K562 (cell line): ENCODE results near the gene RHD. TPM values are rescaled to one million over a fixed set of nuclear protein-coding genes. Genes with fewer than 3 reads are reported as not detected.

Experiments used
- CBX2 ChIP-seq: fragments of 200-600 bp; sonication (generic); IDR thresholded peaks from one replicate; pipeline ENCODE4 v1.6.1; 2012; ENCODE audit warnings: mild to moderate bottlenecking, low read length, inconsistent platforms; ENCODE audit not compliant: insufficient read depth, poor library complexity, severe bottlenecking
- HNRNPH1 ChIP-seq: fragments of 200-400 bp; formaldehyde crosslinking; optimal IDR thresholded peaks from 2 replicates; pipeline ENCODE3; 2017; ENCODE audit warnings: low read depth, mild to moderate bottlenecking, low read length, moderate library complexity
- KDM4B ChIP-seq, 2 experiments: fragments of 450-650 bp in 1 of 2; sonication (generic) in 1 of 2; IDR thresholded peaks; 2 replicates each; pipeline ENCODE4 v1.6.1; 2016 to 2017; ENCODE audit warnings: borderline replicate concordance in 2 of 2, antibody characterized with exemption in 1 of 2, low read depth in 1 of 2, mild to moderate bottlenecking in 1 of 2
- SMARCC2 ChIP-seq: fragments of 450-650 bp; IDR thresholded peaks from 2 replicates; pipeline ENCODE4 v1.6.1; 2017; ENCODE audit warnings: antibody characterized with exemption, moderate library complexity, mild to moderate bottlenecking, low read depth
- SRSF7 ChIP-seq: fragments of 200-400 bp; formaldehyde crosslinking; optimal IDR thresholded peaks from 2 replicates; pipeline ENCODE3; 2017; ENCODE audit warnings: mild to moderate bottlenecking, low read depth, low read length
- YBX1 ChIP-seq: fragments of 450-650 bp; IDR thresholded peaks from 2 replicates; pipeline ENCODE4 v1.7.1; 2016; ENCODE audit warnings: mild to moderate bottlenecking
- ZBTB7A ChIP-seq: IDR thresholded peaks from 2 replicates; pipeline ENCODE4 v1.6.1; 2011; ENCODE audit warnings: low read depth, mild to moderate bottlenecking, low read length, moderate library complexity, borderline replicate concordance; ENCODE audit not compliant: control insufficient read depth
- ZKSCAN8 ChIP-seq: fragments of 200-800 bp; sonication (Bioruptor generic); IDR thresholded peaks from 2 replicates; pipeline ENCODE4 v1.6.1; 2016; ENCODE audit warnings: missing genetic modification characterization, missing compliant biosample characterization
- ZNF224 ChIP-seq: sonication (generic); formaldehyde crosslinking; IDR thresholded peaks from 2 replicates; pipeline ENCODE4 v1.8.0; 2022; ENCODE audit warnings: mild to moderate bottlenecking, missing genetic modification reagents
- ZNF347 ChIP-seq: fragments of 450-650 bp; formaldehyde crosslinking; IDR thresholded peaks from 2 replicates; pipeline ENCODE4 v1.4.0; 2020; ENCODE audit warnings: low read depth, mild to moderate bottlenecking, moderate library complexity
- ZNF785 ChIP-seq: fragments of 250-450 bp; sonication (Bioruptor Pico); IDR thresholded peaks from 2 replicates; pipeline ENCODE4 v1.4.0; 2020; ENCODE audit warnings: mild to moderate bottlenecking
- polyA plus RNA-seq, 8 experiments: library from polyadenylated mRNA; depleted of rRNA in 4 of 8; stranded (reverse) in 5 of 8; unstranded in 3 of 8; fragments of >200 nt; fragmentation: Nextera tagmentation in 2 of 8; fragmentation: Illumina TruSeq in 1 of 8; extraction: Ambion mirVana in 2 of 8; extraction: Trizol in 1 of 8; gene quantifications; 2 replicates each; pipeline versions ENCODE4 v1.2.1 to v1.2.3, GENCODE V29; 2011 to 2014; ENCODE audit warnings: inconsistent platforms in 1 of 8, missing spikeins in 1 of 8
- total RNA-seq, 7 experiments: library from RNA; depleted of rRNA in 6 of 7; stranded (reverse); fragments of >200 nt in 6 of 7; fragmentation: Illumina TruSeq in 2 of 7; extraction: Trizol in 2 of 7; gene quantifications; 2 replicates each; pipeline versions ENCODE4 v1.2.1 to v1.2.3, GENCODE V29; 2011 to 2021; ENCODE audit warnings: low replicate concordance in 1 of 7
- TF ChIP-seq, protein P1 (sequence below): fragments of 450-650 bp; IDR thresholded peaks from 2 replicates; pipeline ENCODE4 v1.6.1; 2016; ENCODE audit warnings: mild to moderate bottlenecking, moderate library complexity
- TF ChIP-seq, protein P2 (sequence below): fragments of 250-450 bp; sonication (Bioruptor Pico); IDR thresholded peaks from 2 replicates; pipeline ENCODE4 v1.8.0; 2022; ENCODE audit warnings: inconsistent platforms, mild to moderate bottlenecking, moderate library complexity, borderline replicate concordance

Gene RHD
- total and polyA plus RNA-seq, 9 of the 15 experiments (the other 6 are each of a cell fraction or from before 2014, with no cell fraction given): 8.8 to 32.4 (median 15.0) TPM

DNA sequence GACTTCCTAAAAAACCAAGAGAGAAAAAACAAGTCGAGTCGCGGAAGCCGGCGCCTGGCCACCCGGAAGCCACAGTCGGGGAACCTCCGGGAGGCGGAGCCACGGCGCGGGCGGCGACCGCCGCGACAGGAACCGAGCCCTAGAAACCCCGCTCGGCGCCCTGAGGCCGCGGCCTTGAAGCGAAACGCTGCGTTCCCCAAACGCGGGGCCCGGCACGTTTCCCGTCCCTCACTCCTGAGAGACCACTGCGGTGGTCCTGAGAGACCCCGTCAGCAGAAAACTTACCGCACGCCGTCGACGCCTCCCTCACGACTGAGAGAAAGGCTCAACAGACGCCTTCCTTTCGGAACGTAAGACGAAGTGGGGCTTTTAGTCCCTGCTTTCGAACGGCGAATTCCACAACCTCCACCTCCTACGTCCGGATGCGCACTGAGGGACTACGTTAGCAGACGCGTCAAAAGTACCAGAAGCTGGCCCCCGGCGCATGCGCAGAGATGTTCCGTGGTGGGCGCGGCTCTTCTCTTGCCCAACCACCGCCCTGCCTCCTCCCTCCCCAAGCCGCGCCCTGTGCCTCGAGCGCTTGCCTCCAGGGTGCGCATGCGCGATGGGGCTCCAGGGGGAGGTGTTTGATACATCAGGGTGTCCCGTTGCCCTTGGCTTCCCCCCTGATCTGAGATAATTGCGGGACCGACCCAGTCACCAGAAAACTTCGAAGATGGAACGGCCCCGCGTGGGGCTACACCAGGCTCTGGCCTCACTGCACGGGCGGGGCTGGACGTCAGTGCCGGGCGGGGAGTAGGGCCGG, 25.1 kb upstream of the RHD start, which contains the start of gene RSRP1 (continued):
- TF ChIP-seq, protein P1, sequence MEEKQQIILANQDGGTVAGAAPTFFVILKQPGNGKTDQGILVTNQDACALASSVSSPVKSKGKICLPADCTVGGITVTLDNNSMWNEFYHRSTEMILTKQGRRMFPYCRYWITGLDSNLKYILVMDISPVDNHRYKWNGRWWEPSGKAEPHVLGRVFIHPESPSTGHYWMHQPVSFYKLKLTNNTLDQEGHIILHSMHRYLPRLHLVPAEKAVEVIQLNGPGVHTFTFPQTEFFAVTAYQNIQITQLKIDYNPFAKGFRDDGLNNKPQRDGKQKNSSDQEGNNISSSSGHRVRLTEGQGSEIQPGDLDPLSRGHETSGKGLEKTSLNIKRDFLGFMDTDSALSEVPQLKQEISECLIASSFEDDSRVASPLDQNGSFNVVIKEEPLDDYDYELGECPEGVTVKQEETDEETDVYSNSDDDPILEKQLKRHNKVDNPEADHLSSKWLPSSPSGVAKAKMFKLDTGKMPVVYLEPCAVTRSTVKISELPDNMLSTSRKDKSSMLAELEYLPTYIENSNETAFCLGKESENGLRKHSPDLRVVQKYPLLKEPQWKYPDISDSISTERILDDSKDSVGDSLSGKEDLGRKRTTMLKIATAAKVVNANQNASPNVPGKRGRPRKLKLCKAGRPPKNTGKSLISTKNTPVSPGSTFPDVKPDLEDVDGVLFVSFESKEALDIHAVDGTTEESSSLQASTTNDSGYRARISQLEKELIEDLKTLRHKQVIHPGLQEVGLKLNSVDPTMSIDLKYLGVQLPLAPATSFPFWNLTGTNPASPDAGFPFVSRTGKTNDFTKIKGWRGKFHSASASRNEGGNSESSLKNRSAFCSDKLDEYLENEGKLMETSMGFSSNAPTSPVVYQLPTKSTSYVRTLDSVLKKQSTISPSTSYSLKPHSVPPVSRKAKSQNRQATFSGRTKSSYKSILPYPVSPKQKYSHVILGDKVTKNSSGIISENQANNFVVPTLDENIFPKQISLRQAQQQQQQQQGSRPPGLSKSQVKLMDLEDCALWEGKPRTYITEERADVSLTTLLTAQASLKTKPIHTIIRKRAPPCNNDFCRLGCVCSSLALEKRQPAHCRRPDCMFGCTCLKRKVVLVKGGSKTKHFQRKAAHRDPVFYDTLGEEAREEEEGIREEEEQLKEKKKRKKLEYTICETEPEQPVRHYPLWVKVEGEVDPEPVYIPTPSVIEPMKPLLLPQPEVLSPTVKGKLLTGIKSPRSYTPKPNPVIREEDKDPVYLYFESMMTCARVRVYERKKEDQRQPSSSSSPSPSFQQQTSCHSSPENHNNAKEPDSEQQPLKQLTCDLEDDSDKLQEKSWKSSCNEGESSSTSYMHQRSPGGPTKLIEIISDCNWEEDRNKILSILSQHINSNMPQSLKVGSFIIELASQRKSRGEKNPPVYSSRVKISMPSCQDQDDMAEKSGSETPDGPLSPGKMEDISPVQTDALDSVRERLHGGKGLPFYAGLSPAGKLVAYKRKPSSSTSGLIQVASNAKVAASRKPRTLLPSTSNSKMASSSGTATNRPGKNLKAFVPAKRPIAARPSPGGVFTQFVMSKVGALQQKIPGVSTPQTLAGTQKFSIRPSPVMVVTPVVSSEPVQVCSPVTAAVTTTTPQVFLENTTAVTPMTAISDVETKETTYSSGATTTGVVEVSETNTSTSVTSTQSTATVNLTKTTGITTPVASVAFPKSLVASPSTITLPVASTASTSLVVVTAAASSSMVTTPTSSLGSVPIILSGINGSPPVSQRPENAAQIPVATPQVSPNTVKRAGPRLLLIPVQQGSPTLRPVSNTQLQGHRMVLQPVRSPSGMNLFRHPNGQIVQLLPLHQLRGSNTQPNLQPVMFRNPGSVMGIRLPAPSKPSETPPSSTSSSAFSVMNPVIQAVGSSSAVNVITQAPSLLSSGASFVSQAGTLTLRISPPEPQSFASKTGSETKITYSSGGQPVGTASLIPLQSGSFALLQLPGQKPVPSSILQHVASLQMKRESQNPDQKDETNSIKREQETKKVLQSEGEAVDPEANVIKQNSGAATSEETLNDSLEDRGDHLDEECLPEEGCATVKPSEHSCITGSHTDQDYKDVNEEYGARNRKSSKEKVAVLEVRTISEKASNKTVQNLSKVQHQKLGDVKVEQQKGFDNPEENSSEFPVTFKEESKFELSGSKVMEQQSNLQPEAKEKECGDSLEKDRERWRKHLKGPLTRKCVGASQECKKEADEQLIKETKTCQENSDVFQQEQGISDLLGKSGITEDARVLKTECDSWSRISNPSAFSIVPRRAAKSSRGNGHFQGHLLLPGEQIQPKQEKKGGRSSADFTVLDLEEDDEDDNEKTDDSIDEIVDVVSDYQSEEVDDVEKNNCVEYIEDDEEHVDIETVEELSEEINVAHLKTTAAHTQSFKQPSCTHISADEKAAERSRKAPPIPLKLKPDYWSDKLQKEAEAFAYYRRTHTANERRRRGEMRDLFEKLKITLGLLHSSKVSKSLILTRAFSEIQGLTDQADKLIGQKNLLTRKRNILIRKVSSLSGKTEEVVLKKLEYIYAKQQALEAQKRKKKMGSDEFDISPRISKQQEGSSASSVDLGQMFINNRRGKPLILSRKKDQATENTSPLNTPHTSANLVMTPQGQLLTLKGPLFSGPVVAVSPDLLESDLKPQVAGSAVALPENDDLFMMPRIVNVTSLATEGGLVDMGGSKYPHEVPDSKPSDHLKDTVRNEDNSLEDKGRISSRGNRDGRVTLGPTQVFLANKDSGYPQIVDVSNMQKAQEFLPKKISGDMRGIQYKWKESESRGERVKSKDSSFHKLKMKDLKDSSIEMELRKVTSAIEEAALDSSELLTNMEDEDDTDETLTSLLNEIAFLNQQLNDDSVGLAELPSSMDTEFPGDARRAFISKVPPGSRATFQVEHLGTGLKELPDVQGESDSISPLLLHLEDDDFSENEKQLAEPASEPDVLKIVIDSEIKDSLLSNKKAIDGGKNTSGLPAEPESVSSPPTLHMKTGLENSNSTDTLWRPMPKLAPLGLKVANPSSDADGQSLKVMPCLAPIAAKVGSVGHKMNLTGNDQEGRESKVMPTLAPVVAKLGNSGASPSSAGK: no peak; the same call in 1 of the 2 replicates
- no peak for TF ChIP-seq ZNF785 (CRISPR knock-in tag)
- TF ChIP-seq CBX2: no peak
- no peak for TF ChIP-seq YBX1
- TF ChIP-seq SMARCC2: no peak
- no peak for TF ChIP-seq ZKSCAN8 (CRISPR knock-in tag)
- TF ChIP-seq, protein P2, sequence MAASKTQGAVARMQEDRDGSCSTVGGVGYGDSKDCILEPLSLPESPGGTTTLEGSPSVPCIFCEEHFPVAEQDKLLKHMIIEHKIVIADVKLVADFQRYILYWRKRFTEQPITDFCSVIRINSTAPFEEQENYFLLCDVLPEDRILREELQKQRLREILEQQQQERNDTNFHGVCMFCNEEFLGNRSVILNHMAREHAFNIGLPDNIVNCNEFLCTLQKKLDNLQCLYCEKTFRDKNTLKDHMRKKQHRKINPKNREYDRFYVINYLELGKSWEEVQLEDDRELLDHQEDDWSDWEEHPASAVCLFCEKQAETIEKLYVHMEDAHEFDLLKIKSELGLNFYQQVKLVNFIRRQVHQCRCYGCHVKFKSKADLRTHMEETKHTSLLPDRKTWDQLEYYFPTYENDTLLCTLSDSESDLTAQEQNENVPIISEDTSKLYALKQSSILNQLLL: no peak
- no peak for TF ChIP-seq SRSF7
- TF ChIP-seq ZNF347: no peak; the same call in 1 of the 2 replicates
- TF ChIP-seq HNRNPH1: no peak
- TF ChIP-seq KDM4B (IDR thresholded peaks at IDR 0.05; ENCODE audit: borderline replicate concordance in 2 of 2, low read depth in 1 of 2): no peak
- TF ChIP-seq ZBTB7A: peak; percentile 64; the same call in 1 of the 2 replicates
- TF ChIP-seq ZNF224 (CRISPR knock-in tag): no peak
